ENCODE data around the gene TAS2R31.

GRCh38 chr12:11055306-11055705, 24.1 kb upstream of the TAS2R31 start:
- TF ChIP-seq, protein P1, sequence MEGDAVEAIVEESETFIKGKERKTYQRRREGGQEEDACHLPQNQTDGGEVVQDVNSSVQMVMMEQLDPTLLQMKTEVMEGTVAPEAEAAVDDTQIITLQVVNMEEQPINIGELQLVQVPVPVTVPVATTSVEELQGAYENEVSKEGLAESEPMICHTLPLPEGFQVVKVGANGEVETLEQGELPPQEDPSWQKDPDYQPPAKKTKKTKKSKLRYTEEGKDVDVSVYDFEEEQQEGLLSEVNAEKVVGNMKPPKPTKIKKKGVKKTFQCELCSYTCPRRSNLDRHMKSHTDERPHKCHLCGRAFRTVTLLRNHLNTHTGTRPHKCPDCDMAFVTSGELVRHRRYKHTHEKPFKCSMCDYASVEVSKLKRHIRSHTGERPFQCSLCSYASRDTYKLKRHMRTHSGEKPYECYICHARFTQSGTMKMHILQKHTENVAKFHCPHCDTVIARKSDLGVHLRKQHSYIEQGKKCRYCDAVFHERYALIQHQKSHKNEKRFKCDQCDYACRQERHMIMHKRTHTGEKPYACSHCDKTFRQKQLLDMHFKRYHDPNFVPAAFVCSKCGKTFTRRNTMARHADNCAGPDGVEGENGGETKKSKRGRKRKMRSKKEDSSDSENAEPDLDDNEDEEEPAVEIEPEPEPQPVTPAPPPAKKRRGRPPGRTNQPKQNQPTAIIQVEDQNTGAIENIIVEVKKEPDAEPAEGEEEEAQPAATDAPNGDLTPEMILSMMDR (IDR thresholded peaks at IDR 0.05; ENCODE audit: poor library complexity): no peak
- TF ChIP-seq EZH2 (IDR thresholded peaks at IDR 0.05; ENCODE audit: borderline replicate concordance) (no peak), EZH2phosphoT487 (IDR thresholded peaks at IDR 0.05; ENCODE audit: low read depth, severe bottlenecking, unreplicated experiment) (no peak)
